NCI-H345 treated with DMSO at 0.1 percent for 48 hours (cell line): ENCODE data around the gene CBFB.

Source experiments
- DNase-seq: peaks from one replicate; lab custom pipeline; 2025; ENCODE audit not compliant: unreplicated experiment; lab: John Stamatoyannopoulos, UW

Gene CBFB

DNA sequence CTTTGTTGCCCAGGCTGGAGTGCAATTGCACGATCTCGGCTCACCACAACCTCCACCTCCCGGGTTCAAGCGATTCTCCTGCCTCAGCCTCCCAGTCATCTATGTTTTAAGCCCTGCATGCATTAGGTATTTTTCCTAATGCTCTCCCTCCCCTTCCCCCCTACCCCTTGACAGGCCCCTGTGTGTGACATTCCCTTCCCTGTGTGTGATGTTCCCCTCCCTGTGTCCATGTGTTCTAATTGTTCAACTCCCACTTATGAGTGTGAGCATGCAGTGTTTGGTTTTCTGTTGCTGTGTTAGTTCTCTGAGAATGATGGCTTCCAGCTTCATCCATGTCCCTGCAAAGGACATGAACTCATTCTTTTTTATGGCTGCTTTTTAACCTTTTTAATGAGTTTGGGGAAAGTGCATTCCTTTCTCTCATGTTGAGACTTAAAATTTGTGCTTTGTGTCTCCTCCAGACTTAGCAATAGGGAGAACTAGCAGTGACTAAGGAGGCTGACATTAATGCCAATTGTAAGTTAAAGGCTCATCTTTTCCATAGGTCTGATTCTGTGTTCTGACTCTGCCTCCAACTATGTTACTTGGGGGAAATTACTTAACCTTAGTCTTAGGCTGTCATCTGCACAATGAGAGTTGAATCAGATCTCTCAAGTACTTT, 63.1 kb downstream of the CBFB start:
- no peak for DNase-seq

- no peak for DNase-seq
Observed at GRCh38 chr16:67093098-67093726, 64.3 kb downstream of the CBFB start.

DNA sequence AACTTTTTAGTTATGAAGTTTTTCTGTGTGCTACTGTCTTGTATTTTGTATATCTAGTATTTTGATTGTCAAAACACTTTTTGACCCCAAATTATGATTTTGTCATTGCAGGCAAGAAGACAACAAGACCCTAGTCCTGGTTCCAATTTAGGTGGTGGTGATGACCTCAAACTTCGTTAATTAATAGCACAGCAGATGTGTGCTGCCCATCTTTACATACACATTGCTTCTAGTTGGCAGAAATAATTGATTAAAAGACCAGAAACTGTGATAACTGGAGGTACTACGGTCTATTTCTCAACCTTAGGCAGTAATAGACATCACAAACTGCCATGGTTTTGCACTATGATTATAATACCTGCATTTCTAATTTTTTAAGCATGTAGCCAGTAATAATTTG, 69.7 kb downstream of the CBFB start:
- no peak for DNase-seq

GRCh38 chr16:67100569-67101310, 71.8 kb downstream of the CBFB start:
- DNase-seq = no peak

- DNase-seq = no peak
Observed at GRCh38 chr16:67101311-67102082, 72.5 kb downstream of the CBFB start.

DNA sequence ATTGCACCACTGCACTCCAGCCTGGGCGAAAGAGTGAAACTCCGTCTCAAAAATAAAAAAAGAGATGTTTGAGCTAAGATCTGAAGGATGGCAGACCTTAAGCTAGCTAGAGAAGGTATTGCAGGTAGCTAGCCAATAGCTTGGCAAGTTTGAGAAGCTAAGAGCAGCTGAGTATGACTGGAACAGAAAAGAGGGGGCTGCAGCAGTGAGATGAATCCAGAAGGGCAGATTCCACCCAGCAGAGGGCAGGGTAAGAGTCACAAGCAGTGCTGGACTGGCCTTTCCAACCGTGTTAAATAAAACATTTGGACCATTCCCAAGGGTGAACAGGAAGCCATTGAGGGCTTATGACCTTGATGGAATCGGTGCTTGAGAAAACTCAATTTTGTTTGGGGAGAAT, 75.1 kb downstream of the CBFB start:
- DNase-seq = no peak

DNA sequence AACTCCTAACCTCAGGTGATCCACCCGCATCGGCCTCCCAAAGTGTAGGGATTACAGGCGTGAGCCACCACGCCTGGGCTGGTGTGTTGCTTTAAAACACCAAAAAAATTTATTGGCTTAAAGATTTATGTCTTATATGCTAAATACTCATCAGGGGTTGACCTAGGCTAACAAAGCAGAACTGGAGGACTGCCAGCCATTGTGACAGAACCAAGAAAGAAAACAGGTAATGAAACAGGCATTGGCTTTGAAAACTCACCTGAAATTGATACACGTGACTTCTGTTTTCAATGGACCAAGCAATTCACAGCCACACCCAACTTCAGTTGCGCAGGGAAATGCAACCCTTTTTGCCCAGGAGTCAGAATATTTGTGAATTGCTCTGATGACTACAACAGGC, 75.9 kb downstream of the CBFB start:
- no peak for DNase-seq

GRCh38 chr16:67105246-67105645, 76.3 kb downstream of the CBFB start:
- DNase-seq = no peak

GRCh38 chr16:67105881-67106280, 76.9 kb downstream of the CBFB start:
- DNase-seq = no peak

GRCh38 chr16:67108489-67108888, 79.5 kb downstream of the CBFB start:
- no peak for DNase-seq

- no peak for DNase-seq
Observed at GRCh38 chr16:67108931-67109406, 80.0 kb downstream of the CBFB start.

- DNase-seq = peak; percentile 71
Observed at GRCh38 chr16:67109407-67110135, 80.6 kb downstream of the CBFB start, which contains the start of gene PHAF1. TSS of gene PHAF1 (plus strand) at chr16:67109941. CDS start at chr16:67110176, 235 bp downstream.

DNA sequence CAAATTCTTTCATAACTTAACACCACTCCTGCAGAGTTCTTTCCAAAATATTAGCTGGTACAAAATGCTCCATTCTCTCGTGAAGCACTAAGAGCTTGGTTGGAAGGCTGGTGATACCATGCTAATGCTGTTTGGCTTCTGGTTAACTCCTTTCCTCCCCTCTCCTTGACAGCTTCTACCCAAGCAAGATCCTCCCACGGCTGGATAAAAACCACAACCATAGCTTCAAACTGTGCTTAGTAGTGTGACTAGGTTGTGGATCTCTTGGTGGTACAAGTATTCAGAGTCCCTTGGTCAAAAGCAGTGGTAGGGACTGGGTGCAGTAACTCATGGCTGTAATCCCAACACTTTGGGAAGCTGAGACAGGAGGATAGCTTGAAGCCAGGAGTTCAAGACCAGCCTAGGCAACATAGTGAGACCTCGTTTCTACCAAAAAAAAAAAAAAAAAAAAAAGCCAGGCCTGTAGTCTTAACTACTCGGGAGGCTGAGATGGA, 83.0 kb downstream of the CBFB start:
- no peak for DNase-seq

- no peak for DNase-seq
Observed at GRCh38 chr16:67112591-67113399, 83.8 kb downstream of the CBFB start.

DNA sequence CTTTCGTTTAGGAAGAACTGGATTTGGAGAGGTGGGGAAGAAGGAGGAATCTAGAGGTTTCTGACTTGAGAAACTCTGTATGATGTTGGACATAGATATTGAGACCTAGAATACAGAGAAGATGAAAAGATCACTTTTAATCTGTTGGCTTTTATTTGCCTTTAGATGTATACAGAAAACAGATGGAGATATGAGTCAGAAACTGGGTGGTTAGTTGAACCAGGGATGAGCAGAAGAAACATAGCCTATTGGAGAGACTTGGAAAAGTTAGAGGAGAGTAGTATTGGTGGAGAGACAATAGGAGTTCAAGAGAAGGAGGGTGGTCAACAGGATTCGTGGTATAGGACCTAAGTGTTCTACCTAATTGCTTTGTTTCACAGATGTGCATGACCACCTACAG, 85.8 kb downstream of the CBFB start:
- no peak for DNase-seq

DNA sequence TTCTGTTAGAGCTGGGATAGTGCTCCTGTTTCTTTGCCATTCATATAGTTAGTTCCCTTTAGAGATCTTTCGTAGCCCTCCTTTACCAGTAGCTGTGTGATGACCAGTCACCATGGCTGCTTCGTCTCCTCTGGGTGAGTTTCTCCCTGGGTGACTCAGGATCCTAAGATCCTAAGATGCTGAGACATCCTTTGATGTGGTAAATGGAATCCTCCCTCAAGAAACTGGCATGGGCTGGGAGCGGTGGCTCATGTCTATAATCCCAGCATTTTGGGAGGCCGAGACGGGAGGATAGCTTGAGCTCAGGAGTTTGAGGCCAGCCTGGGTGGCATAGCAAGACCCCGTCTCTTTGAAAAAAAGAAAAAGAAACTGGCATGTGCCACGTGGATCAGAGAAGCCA, 86.7 kb downstream of the CBFB start:
- DNase-seq = no peak

DNA sequence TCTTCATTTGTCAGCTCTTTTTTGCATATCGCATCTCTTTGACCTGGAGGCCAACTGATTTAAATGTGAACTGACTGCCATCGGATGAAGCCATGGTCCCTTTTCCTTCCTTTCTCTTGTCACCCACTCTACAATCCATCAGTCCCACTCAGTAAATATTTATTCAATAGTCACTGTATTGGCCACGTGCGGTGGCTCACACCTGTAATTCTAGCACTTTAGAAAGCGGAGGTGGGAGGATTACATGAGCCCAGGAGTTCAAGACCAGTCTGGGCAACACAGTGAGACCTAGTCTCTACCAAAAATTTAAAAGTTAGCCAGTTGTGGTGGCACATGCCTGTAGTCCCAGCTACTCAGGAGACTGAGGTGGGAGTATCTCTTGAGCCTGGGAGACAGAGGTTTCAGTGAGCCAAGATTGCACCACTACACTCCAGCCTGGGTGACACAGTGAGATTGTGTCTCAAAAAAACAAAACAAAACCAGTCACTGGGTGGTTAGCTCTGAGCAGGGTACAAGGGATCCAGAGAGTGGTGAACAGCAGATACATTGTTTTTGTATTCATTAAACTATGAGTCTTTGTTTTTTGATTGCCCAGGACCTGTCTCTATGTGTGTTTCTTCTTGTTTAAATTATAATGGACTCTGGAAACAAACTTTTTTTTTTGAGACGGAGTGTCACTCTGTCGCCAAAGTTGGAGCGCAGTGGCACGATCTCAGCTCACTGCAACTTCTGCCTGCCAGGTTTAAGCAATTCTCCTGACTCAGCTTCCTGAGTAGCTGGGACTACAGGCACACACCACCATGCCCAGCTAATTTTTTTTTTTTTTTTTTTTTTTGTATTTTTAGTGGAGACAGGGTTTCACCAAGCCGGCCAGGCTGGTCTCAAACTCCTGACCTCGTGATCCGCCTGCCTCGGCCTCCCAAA, 87.7 kb downstream of the CBFB start:
- DNase-seq = no peak

DNA sequence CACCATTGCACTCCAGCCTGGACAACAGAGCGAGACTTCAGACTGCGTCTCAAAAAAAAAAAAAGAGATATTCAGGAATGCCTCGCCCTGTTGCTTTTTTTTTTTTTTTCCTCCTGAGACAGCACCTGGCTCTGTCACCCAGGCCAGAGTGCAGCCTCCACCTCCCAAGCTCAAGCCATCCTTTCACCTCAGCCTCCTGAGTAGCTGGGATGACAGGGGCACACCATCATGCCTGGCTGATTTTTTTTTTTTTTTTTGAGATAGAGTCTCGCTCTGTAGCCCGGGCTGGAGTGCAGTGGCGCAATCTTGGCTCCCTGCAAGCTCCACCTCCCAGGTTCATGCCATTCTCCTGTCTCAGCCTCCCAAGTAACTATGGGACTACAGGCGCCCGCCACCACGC, 88.8 kb downstream of the CBFB start:
- no peak for DNase-seq

GRCh38 chr16:67120025-67120424, 91.1 kb downstream of the CBFB start:
- DNase-seq = no peak
